H9 (cell line): ENCODE results near the gene SIN3A. TPM values are rescaled to one million over a fixed set of nuclear protein-coding genes. Genes with fewer than 3 reads are reported as not detected.

Experiments
- DNase-seq: peaks from one replicate; pipeline ENCODE4 v3.0.0-alpha.2; 2017
- H2AFZ ChIP-seq: one replicate; pipeline ENCODE4 v1.6.1; 2013; ENCODE audit warnings: mild to moderate bottlenecking, low read length, control low read depth, moderate library complexity
- H2AK5ac ChIP-seq: 2 replicates; pipeline ENCODE4 v1.6.1; 2013; ENCODE audit warnings: low read length, control low read depth, mixed read lengths; ENCODE audit not compliant: insufficient read length
- H2BK120ac ChIP-seq: one replicate; pipeline ENCODE4 v1.6.1; 2013; ENCODE audit warnings: low read depth, mild to moderate bottlenecking, low read length, control low read depth, inconsistent platforms; ENCODE audit not compliant: poor library complexity, severe bottlenecking
- H2BK12ac ChIP-seq: 2 replicates; pipeline ENCODE4 v1.6.1; 2013; ENCODE audit warnings: low read length, control low read depth, mixed read lengths, low read depth; ENCODE audit not compliant: insufficient read length
- H2BK15ac ChIP-seq: 2 replicates; pipeline ENCODE4 v1.6.1; 2013; ENCODE audit warnings: low read depth, low read length, control low read depth
- H2BK20ac ChIP-seq: one replicate; pipeline ENCODE4 v1.6.1; 2013; ENCODE audit warnings: low read depth, mild to moderate bottlenecking, low read length, control low read depth, inconsistent platforms; ENCODE audit not compliant: poor library complexity, severe bottlenecking
- H2BK5ac ChIP-seq: 2 replicates; pipeline ENCODE4 v1.6.1; 2013; ENCODE audit warnings: low read length, control low read depth, mixed read lengths; ENCODE audit not compliant: insufficient read length
- H3K14ac ChIP-seq: 2 replicates; pipeline ENCODE4 v1.6.1; 2013; ENCODE audit warnings: low read length, control low read depth; ENCODE audit not compliant: insufficient read depth
- H3K18ac ChIP-seq: 2 replicates; pipeline ENCODE4 v1.6.1; 2013; ENCODE audit warnings: low read depth, mild to moderate bottlenecking, mixed read lengths, low read length, control low read depth; ENCODE audit not compliant: insufficient read length
- H3K23ac ChIP-seq: 2 replicates; pipeline ENCODE4 v1.6.1; 2013; ENCODE audit warnings: low read length, control low read depth, mixed read lengths, low read depth; ENCODE audit not compliant: insufficient read length
- H3K23me2 ChIP-seq: 2 replicates; pipeline ENCODE4 v1.6.1; 2013; ENCODE audit warnings: low read depth, mild to moderate bottlenecking, mixed read lengths, low read length, control low read depth; ENCODE audit not compliant: insufficient read length, poor library complexity, severe bottlenecking
- H3K27ac ChIP-seq: 2 replicates; pipeline ENCODE4 v1.5.1; 2013; ENCODE audit warnings: low read length, control low read depth, mixed read lengths, low read depth; ENCODE audit not compliant: insufficient read length
- H3K27me3 ChIP-seq: 2 replicates; pipeline ENCODE4 v1.6.1; 2013; ENCODE audit warnings: low read length, control low read depth, inconsistent platforms; ENCODE audit not compliant: insufficient read depth
- H3K4ac ChIP-seq: 2 replicates; pipeline ENCODE4 v1.6.1; 2013; ENCODE audit warnings: low read depth, mild to moderate bottlenecking, control low read depth, inconsistent platforms, low read length, moderate library complexity
- H3K4me1 ChIP-seq: 2 replicates; pipeline ENCODE4 v1.6.1; 2013; ENCODE audit warnings: low read length, control low read depth, inconsistent platforms; ENCODE audit not compliant: insufficient read depth
- H3K4me2 ChIP-seq: 2 replicates; pipeline ENCODE4 v1.6.1; 2013; ENCODE audit warnings: low read length, control low read depth, mixed read lengths; ENCODE audit not compliant: insufficient read length, insufficient read depth
- H3K56ac ChIP-seq: 2 replicates; pipeline ENCODE4 v1.6.1; 2013; ENCODE audit warnings: low read depth, mild to moderate bottlenecking, mixed read lengths, low read length, control low read depth; ENCODE audit not compliant: insufficient read length
- H3K79me1 ChIP-seq: 2 replicates; pipeline ENCODE4 v1.6.1; 2013; ENCODE audit warnings: low read depth, mild to moderate bottlenecking, moderate library complexity, low read length, control low read depth, inconsistent platforms; ENCODE audit not compliant: insufficient read depth, poor library complexity, severe bottlenecking
- H3K79me2 ChIP-seq: 2 replicates; pipeline ENCODE4 v1.6.1; 2013; ENCODE audit warnings: low read length, control low read depth, inconsistent platforms; ENCODE audit not compliant: insufficient read depth
- H3K9ac ChIP-seq: 2 replicates; pipeline ENCODE4 v1.6.1; 2013; ENCODE audit warnings: low read length, control low read depth, mixed read lengths; ENCODE audit not compliant: insufficient read length; ENCODE audit errors: extremely low read depth
- H3K9me3 ChIP-seq: one replicate; pipeline ENCODE4 v1.6.1; 2013; ENCODE audit warnings: low read depth, low read length, inconsistent platforms; ENCODE audit not compliant: control insufficient read depth
- H3T11ph ChIP-seq: one replicate; pipeline ENCODE4 v1.6.1; 2013; ENCODE audit warnings: mild to moderate bottlenecking, low read length, control low read depth, inconsistent platforms
- H4K20me1 ChIP-seq: one replicate; pipeline ENCODE4 v1.6.1; 2013; ENCODE audit not compliant: control insufficient read depth, insufficient read length, insufficient read depth
- H4K5ac ChIP-seq: 2 replicates; pipeline ENCODE4 v1.6.1; 2013; ENCODE audit warnings: low read depth, mild to moderate bottlenecking, mixed read lengths, low read length, control low read depth; ENCODE audit not compliant: insufficient read length
- H4K8ac ChIP-seq: replicated peaks from 2 replicates; pipeline ENCODE4 v1.6.1; 2013; ENCODE audit warnings: low read length, control low read depth, mixed read lengths, low read depth; ENCODE audit not compliant: insufficient read length
- H4K91ac ChIP-seq: 2 replicates; pipeline ENCODE4 v1.6.1; 2013; ENCODE audit warnings: low read depth, mild to moderate bottlenecking, moderate library complexity, mixed read lengths, low read length, control low read depth; ENCODE audit not compliant: insufficient read length
- H3K27ac Mint-ChIP-seq, 3 experiments: 2 replicates in 2 of 3; 3 replicates in 1 of 3; pipeline ENCODE4 v1.8.0; 2020 to 2021; ENCODE audit warnings: mixed read lengths in 3 of 3, mild to moderate bottlenecking in 1 of 3, moderate library complexity in 1 of 3
- H3K27me3 Mint-ChIP-seq: 2 replicates; pipeline ENCODE4 v1.8.0; 2021; ENCODE audit warnings: low read depth, mild to moderate bottlenecking, moderate library complexity, mixed read lengths
- H3K36me3 Mint-ChIP-seq, 3 experiments: 2 replicates in 2 of 3; 3 replicates in 1 of 3; pipeline ENCODE4 v1.8.0; 2020 to 2021; ENCODE audit warnings: low read depth in 3 of 3, mixed read lengths in 3 of 3; ENCODE audit not compliant: insufficient read depth in 1 of 3
- H3K4me1 Mint-ChIP-seq, 2 experiments: 2 replicates each; pipeline ENCODE4 v1.8.0; 2020; ENCODE audit warnings: mixed read lengths in 2 of 2
- H3K4me3 Mint-ChIP-seq, 2 experiments: 2 replicates in 1 of 2; 3 replicates in 1 of 2; pipeline ENCODE4 v1.8.0; 2020 to 2021; ENCODE audit warnings: mild to moderate bottlenecking in 2 of 2, mixed read lengths in 2 of 2, moderate library complexity in 1 of 2
- H3K9me3 Mint-ChIP-seq, 2 experiments: 2 replicates in 1 of 2; 3 replicates in 1 of 2; pipeline ENCODE4 v1.8.0; 2020; ENCODE audit warnings: mild to moderate bottlenecking in 2 of 2, mixed read lengths in 2 of 2, moderate library complexity in 1 of 2
- WGBS: extraction: QIAGEN DNeasy Blood & Tissue Kit; methylation state at CpG from one replicate; pipeline ENCODE4 v1.1.7; 2013; ENCODE audit warnings: missing lambda C conversion rate, low lambda C conversion rate, mixed read lengths; ENCODE audit not compliant: insufficient read length; ENCODE audit errors: extremely low coverage; 5-methylcytosine and 5-hydroxymethylcytosine counted together
- total RNA-seq: library from RNA; stranded (reverse); gene quantifications from 2 replicates; pipeline ENCODE4 v1.2.1, GENCODE V29; 2021
- TF ChIP-seq, protein P1 (sequence below): fragments of 200-600 bp; sonication (generic); conservative IDR thresholded peaks from 3 replicates; pipeline ENCODE4 v1.8.0; 2021; ENCODE audit warnings: antibody characterized with exemption, mild to moderate bottlenecking

The SIN3A gene
- total RNA-seq, 1 experiment from 2014 or later: 102 TPM

DNA sequence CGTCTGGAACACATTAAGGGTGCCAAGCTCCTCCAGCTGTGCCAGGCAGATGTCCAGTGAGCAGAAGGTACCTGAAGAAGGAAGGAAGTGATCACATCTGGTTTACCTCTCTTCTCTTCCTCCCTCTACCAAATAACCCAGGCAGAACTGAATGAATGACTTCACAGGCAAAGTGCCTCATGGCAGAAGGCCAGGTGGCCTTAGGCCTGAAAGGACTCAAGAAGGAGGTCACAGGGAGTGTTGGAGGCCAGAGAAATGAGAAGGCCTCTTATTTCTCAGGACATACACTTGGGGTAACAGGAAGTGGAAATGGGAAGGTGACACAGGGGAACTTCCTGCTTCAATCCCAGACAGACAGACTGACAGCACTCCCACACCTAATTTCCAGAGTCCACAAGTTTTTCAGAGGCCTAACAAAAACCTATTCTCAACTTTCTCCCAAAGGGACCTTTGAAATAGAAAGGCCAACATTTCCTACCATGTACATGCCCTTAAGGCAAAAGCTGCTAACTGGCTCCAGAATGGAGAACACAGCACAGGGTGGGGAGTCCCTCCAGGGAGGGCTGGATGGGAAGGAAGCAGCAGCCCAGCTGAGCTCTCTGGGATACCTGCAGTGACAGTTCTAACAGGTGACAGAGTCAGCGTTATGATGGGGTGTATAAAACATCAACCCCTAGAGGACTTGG lies 17.6 kb upstream of the SIN3A start:
- no peak overlapping the region for H3K4me2 ChIP-seq
- H3K4me1 ChIP-seq: no peaks in the 10 kb centered on the region
- no peak overlapping the region for H3K23ac ChIP-seq
- Mint-ChIP-seq H3K4me3 (no peak overlapping the region), H3K9me3 (no peaks in the 10 kb centered on the region), H3K4me1 (peaks cover 2 to 6% of the 10 kb centered on the region in 2 experiments; a peak in 2 of 4 replicates), H3K27me3 (no peaks in the 10 kb centered on the region), H3K27ac (no peak overlapping the region), H3K36me3 (peaks cover 34 to 85% (median 60%) of the 10 kb centered on the region in 3 experiments; a peak in 6 of 7 replicates)
- no peak overlapping the region for H3K9ac ChIP-seq
- H2AFZ ChIP-seq: no peak overlapping the region
- no peaks in the 10 kb centered on the region for H3K79me2 ChIP-seq
- H3K23me2 ChIP-seq: no peaks in the 10 kb centered on the region
- no peak for DNase-seq
- H3K9me3 ChIP-seq: no peaks in the 10 kb centered on the region
- H3K14ac ChIP-seq: no peak overlapping the region
- no peak overlapping the region for H3K27ac ChIP-seq
- no peak overlapping the region for H2BK5ac ChIP-seq
- no CpG with 5 or more reads among the region's 2 CpGs for WGBS
- no peak overlapping the region for H4K8ac ChIP-seq
- H2AK5ac ChIP-seq: no peak overlapping the region
- H3K56ac ChIP-seq: no peak overlapping the region
- H4K5ac ChIP-seq: no peak overlapping the region
- no peak overlapping the region for H4K91ac ChIP-seq
- TF ChIP-seq, protein P1, sequence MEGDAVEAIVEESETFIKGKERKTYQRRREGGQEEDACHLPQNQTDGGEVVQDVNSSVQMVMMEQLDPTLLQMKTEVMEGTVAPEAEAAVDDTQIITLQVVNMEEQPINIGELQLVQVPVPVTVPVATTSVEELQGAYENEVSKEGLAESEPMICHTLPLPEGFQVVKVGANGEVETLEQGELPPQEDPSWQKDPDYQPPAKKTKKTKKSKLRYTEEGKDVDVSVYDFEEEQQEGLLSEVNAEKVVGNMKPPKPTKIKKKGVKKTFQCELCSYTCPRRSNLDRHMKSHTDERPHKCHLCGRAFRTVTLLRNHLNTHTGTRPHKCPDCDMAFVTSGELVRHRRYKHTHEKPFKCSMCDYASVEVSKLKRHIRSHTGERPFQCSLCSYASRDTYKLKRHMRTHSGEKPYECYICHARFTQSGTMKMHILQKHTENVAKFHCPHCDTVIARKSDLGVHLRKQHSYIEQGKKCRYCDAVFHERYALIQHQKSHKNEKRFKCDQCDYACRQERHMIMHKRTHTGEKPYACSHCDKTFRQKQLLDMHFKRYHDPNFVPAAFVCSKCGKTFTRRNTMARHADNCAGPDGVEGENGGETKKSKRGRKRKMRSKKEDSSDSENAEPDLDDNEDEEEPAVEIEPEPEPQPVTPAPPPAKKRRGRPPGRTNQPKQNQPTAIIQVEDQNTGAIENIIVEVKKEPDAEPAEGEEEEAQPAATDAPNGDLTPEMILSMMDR: no peak
- H3K27me3 ChIP-seq: no peaks in the 10 kb centered on the region
- no peak overlapping the region for H2BK20ac ChIP-seq
- no peak overlapping the region for H3K4ac ChIP-seq
- H4K20me1 ChIP-seq: no peaks in the 10 kb centered on the region
- no peak overlapping the region for H2BK15ac ChIP-seq
- H2BK12ac ChIP-seq: no peak overlapping the region
- H3T11ph ChIP-seq: no peak overlapping the region
- no peak overlapping the region for H3K18ac ChIP-seq
- no peaks in the 10 kb centered on the region for H3K79me1 ChIP-seq
- H2BK120ac ChIP-seq: no peak overlapping the region
